Activated naive CD4-positive, alpha-beta T cell treated with anti-CD3 and anti-CD28 coated beads, Interleukin-2, amount 10 ng/mL, durations not matched to agents 7 days and 5 days (primary cell): ENCODE results near the gene CAPN9.
"Not testable (repeated sequence)": the region's sequence is repeated elsewhere in the genome, so short reads cannot be mapped to it uniquely, and the experiment has no call there.

Source experiments
- CTCF ChIA-PET: fragments of 350-600 bp; sonication (Branson Sonifier 250); formaldehyde crosslinking; loops from one replicate; lab custom pipeline; 2021; ENCODE audit warnings: antibody characterized with exemption; lab: Charles Lee
- DNase-seq: peaks from one replicate; pipeline ENCODE4 v3.0.0-alpha.2; 2020
- H3K27ac Mint-ChIP-seq: one replicate; pipeline ENCODE4 v1.8.0; 2021; ENCODE audit warnings: mild to moderate bottlenecking, moderate library complexity, mixed read lengths
- H3K27me3 Mint-ChIP-seq: one replicate; pipeline ENCODE4 v1.8.0; 2021; ENCODE audit warnings: mild to moderate bottlenecking, mixed read lengths
- H3K36me3 Mint-ChIP-seq: one replicate; pipeline ENCODE4 v1.8.0; 2021; ENCODE audit warnings: mixed read lengths
- H3K4me1 Mint-ChIP-seq: one replicate; pipeline ENCODE4 v1.8.0; 2021; ENCODE audit warnings: mixed read lengths
- H3K4me3 Mint-ChIP-seq: one replicate; pipeline ENCODE4 v1.8.0; 2021; ENCODE audit warnings: mild to moderate bottlenecking, moderate library complexity, mixed read lengths
- H3K9me3 Mint-ChIP-seq: one replicate; pipeline ENCODE4 v1.8.0; 2021; ENCODE audit warnings: mixed read lengths

Gene CAPN9

GRCh38 chr1:230706887-230707731 is 40.1 kb upstream of the CAPN9 start:
- Mint-ChIP-seq H3K27ac (no peak overlapping the region), H3K4me1 (no peaks in the 10 kb centered on the region), H3K27me3 (peaks cover 21% of the 10 kb centered on the region), H3K4me3 (no peak overlapping the region), H3K9me3 (no peaks in the 10 kb centered on the region), H3K36me3 (no peaks in the 10 kb centered on the region)
- no peak for DNase-seq
- CTCF ChIA-PET: no interaction called here

DNA sequence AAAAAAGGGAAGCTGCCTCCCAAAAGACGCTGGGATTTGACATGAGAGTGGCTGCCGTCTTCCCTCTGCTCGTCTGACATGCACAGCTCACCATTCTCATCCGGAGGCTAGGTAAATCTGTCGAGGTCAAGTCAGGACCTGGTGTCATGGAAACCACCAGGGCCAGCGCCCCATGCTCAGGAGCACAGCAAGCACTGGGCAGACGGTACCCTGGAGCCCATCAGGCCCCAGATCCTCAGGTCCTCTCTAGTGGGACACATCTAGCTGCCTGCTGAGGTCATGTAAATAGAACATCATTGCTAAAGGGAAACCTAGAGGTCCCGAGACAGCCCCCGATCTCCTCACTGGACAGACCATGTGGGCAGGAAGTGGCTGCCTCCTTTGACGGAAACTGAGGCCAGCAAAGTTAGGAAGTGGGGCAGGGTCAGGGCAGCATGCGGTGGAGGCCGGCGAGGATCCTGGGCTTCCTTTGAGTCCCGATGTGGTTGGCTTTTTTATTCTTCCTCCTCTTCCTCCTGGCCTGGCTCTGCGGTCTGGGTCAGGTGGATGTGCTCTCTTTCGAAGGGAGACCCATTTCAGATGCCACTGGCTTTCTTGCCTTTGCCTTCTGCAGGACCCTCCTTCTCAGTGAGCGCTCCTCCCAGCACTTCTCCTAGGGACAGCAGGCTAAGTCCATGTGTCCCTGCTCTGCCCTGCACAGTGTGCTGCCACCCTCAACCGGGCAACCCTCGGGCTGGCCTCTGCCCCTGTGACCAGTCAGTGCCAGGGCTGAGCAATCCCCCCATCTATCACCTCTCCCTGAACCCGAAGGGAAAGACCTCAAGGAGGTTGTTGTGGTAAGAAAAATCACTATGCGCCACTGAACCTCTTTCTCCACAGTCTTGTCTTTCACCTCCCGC is 39.2 kb upstream of the CAPN9 start:
- no peaks in the 10 kb centered on the region for H3K9me3 Mint-ChIP-seq
- no peaks in the 10 kb centered on the region for H3K4me1 Mint-ChIP-seq
- DNase-seq: no peak
- H3K4me3 Mint-ChIP-seq: no peak overlapping the region
- CTCF ChIA-PET: no interaction called here
- no peaks in the 10 kb centered on the region for H3K36me3 Mint-ChIP-seq
- peaks cover 21% of the 10 kb centered on the region for H3K27me3 Mint-ChIP-seq
- H3K27ac Mint-ChIP-seq: no peak overlapping the region

GRCh38 chr1:230708631-230709580 is 38.3 kb upstream of the CAPN9 start:
- no peaks in the 10 kb centered on the region for H3K9me3 Mint-ChIP-seq
- no peak overlapping the region for H3K4me3 Mint-ChIP-seq
- no peak overlapping the region for H3K27ac Mint-ChIP-seq
- CTCF ChIA-PET: no interaction called here
- no peak for DNase-seq
- no peaks in the 10 kb centered on the region for H3K36me3 Mint-ChIP-seq
- H3K27me3 Mint-ChIP-seq: peaks cover 25% of the 10 kb centered on the region
- no peaks in the 10 kb centered on the region for H3K4me1 Mint-ChIP-seq

- Mint-ChIP-seq H3K27ac (no peak overlapping the region), H3K4me3 (no peak overlapping the region), H3K4me1 (no peaks in the 10 kb centered on the region), H3K36me3 (no peaks in the 10 kb centered on the region), H3K9me3 (no peaks in the 10 kb centered on the region), H3K27me3 (peaks cover 32% of the 10 kb centered on the region)
- no peak for DNase-seq
- CTCF ChIA-PET: no interaction called here
Observed at GRCh38 chr1:230709619-230710542, 37.3 kb upstream of the CAPN9 start.

DNA sequence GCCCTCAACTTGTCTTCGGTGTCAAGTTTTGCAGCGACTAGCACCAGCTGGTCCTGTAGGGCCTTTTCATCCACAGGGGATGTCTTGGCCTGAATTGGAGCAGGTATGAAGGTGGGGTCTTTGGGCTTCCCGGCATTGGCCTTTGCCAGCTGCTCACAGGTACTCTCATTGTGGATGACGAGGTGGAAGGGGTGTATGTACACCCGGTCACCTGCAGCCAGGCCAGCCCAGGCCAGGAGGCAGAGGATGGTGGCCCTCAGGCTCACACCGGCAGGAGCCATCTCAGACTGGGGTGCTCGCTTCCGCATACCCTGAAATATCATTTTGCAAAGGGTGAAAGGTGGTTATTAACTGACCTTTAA is 36.7 kb upstream of the CAPN9 start:
- CTCF ChIA-PET: no interaction called here
- no peak overlapping the region for H3K4me3 Mint-ChIP-seq
- DNase-seq: no peak
- H3K27me3 Mint-ChIP-seq: peaks cover 32% of the 10 kb centered on the region
- no peak overlapping the region for H3K27ac Mint-ChIP-seq
- H3K9me3 Mint-ChIP-seq: no peaks in the 10 kb centered on the region
- no peaks in the 10 kb centered on the region for H3K36me3 Mint-ChIP-seq
- H3K4me1 Mint-ChIP-seq: no peaks in the 10 kb centered on the region

DNA sequence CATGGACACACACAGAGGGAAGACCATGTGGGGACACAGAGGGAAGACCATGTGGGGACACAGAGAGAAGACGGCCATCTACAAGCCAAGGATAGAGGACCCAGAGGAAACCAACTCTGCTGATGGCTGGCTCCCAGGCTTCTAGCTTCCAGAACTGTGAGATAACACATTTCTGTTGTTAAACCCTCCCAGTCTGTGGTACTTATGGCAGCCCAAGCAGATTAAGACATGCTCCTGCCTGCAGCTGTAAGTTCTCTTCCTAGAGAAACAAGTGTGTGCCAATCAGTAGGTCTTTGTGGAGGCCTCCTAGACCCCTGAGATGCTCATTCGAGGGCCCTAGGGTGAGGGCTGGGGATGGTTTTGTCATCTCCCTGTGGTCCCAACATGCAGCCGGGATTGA is 35.9 kb upstream of the CAPN9 start:
- CTCF ChIA-PET: no interaction called here
- peaks cover 32% of the 10 kb centered on the region for H3K27me3 Mint-ChIP-seq
- no peaks in the 10 kb centered on the region for H3K9me3 Mint-ChIP-seq
- H3K27ac Mint-ChIP-seq: no peak overlapping the region
- H3K4me3 Mint-ChIP-seq: no peak overlapping the region
- no peaks in the 10 kb centered on the region for H3K36me3 Mint-ChIP-seq
- no peaks in the 10 kb centered on the region for H3K4me1 Mint-ChIP-seq
- no peak for DNase-seq

DNA sequence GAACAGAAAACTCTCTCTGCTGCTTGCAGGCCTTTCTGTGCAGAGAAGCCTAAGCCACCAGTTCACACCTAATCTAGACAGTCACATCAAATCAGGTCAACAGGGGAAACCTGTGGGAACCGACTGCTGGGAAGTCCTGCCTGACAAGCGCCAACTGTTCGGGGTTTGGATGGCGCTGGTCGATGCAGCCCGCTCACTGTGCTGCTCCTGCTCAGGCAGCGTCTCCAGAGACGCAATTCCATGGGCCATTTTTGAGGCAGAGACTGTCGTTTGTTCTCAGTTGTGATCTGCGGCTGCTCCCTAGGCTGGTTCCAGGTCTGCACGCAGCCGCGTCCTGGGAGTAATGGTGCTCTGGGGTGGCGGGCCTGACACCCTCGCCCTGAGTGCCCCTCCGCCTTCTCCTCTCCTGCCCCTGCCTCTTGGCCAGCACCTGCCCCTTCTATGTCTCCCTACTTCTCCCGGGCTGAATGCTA is 34.7 kb upstream of the CAPN9 start:
- Mint-ChIP-seq H3K9me3 (peaks cover 4% of the 10 kb centered on the region), H3K27ac (no peak overlapping the region), H3K36me3 (no peaks in the 10 kb centered on the region), H3K4me1 (no peaks in the 10 kb centered on the region), H3K4me3 (no peak overlapping the region), H3K27me3 (peaks cover 29% of the 10 kb centered on the region)
- no peak for DNase-seq
- CTCF ChIA-PET: no interaction called here

- peaks cover 23% of the 10 kb centered on the region for H3K27me3 Mint-ChIP-seq
- H3K9me3 Mint-ChIP-seq: peaks cover 4% of the 10 kb centered on the region
- no peak overlapping the region for H3K27ac Mint-ChIP-seq
- no peaks in the 10 kb centered on the region for H3K4me1 Mint-ChIP-seq
- no peak for DNase-seq
- H3K4me3 Mint-ChIP-seq: no peak overlapping the region
- CTCF ChIA-PET: no interaction called here
- no peaks in the 10 kb centered on the region for H3K36me3 Mint-ChIP-seq
Observed at GRCh38 chr1:230713138-230713537, 34.0 kb upstream of the CAPN9 start.

DNA sequence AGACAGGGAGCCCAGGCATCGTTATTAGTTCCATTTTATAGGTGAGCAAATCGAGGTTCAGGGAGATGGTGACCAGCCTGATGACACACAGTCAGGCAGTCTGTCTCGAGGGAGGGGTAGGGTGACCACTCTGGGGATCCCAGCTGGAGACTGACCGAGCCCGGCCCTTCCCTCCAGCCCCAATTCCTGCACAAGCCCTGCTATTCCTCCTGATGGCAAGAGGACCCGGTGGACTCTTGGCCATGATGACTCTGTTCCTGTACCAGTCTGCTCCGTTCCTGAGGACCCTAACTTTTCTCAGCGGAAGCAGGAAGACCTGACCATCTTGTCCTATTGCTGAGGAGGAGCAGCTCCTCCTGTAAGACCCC is 33.7 kb upstream of the CAPN9 start:
- H3K9me3 Mint-ChIP-seq: peaks cover 4% of the 10 kb centered on the region

DNA sequence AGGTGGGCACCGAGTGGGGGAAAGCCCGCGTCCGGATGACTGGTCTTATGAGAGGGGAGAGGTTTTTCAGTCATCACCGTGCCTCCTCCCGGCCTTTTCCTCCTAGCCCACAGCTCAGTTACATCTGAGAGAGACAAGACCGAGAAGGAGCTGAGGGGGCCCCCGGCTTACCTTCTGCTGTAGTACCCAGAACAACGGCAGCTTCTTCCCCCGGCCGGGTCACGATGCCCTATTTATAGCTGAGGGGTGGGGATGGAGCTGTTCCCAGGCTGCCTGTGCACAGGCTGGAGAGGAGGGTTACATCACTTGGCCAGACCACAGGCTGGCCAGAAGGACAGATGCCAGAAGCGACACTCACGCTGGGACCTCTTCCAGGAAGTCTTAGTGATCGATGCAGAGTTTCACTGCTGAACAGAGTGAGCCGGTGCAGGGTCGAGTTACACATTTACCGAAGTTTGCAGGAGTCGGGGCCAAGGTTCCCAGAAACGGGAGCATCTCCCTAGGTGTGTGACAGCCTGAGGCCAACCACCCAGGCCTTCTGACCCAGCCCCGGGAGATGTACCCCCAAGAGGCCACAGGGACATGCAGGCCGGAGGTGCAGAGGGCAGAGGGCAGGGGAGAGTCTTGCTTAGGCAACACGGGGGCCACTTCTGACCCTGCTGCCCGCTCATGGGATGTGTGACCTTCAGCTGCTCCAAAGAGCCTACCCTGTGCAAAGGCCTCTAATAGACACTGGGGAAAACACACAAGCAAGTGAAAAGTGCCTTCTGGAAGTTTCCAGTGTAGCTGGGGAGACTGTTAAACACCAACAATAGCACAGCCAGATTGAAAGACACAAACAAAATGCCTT is 33.0 kb upstream of the CAPN9 start, which contains the start of gene AGT:
Gene AGT, minus strand, starts transcription at position 208 of the 850 bp plus-strand sequence. CDS start 3,299 bp downstream, outside the sequence.
- H3K27ac Mint-ChIP-seq: no peak within 1 kb of the TSS
- H3K9me3 Mint-ChIP-seq: peaks cover 4% of the 10 kb centered on the region
- H3K27me3 Mint-ChIP-seq: peaks cover 16% of the 10 kb centered on the region
- no peaks in the 10 kb centered on the region for H3K36me3 Mint-ChIP-seq
- no peak within 1 kb of the TSS for H3K4me3 Mint-ChIP-seq
- no peaks in the 10 kb centered on the region for H3K4me1 Mint-ChIP-seq
- no peak for DNase-seq
- CTCF ChIA-PET: no interaction called here

More for the DNA sequence above, 33.7 kb upstream of the CAPN9 start:
- H3K4me1 Mint-ChIP-seq: no peaks in the 10 kb centered on the region
- H3K27ac Mint-ChIP-seq: no peak overlapping the region
- no peaks in the 10 kb centered on the region for H3K36me3 Mint-ChIP-seq
- H3K4me3 Mint-ChIP-seq: no peak overlapping the region
- CTCF ChIA-PET: no interaction called here
- DNase-seq: no peak
- peaks cover 20% of the 10 kb centered on the region for H3K27me3 Mint-ChIP-seq

- H3K9me3 Mint-ChIP-seq: peaks cover 4% of the 10 kb centered on the region
- H3K4me3 Mint-ChIP-seq: no peak overlapping the region
- DNase-seq: no peak
- no peaks in the 10 kb centered on the region for H3K4me1 Mint-ChIP-seq
- peaks cover 16% of the 10 kb centered on the region for H3K27me3 Mint-ChIP-seq
- no peaks in the 10 kb centered on the region for H3K36me3 Mint-ChIP-seq
- H3K27ac Mint-ChIP-seq: no peak overlapping the region
- CTCF ChIA-PET: no interaction called here
Observed at GRCh38 chr1:230715510-230715909, 31.7 kb upstream of the CAPN9 start.

- DNase-seq, CTCF ChIA-PET, H3K27ac Mint-ChIP-seq, H3K36me3 Mint-ChIP-seq, H3K4me3 Mint-ChIP-seq, H3K4me1 Mint-ChIP-seq, H3K9me3 Mint-ChIP-seq: not testable (repeated sequence)
- peaks cover 16% of the 10 kb centered on the region for H3K27me3 Mint-ChIP-seq
Observed at GRCh38 chr1:230716453-230716852, 30.7 kb upstream of the CAPN9 start.
